GM18867 (cell line): ENCODE data around the gene TMEM247.

Source experiments
- ATAC-seq: cut with Tn5 transposase; IDR thresholded peaks from one replicate; pipeline ENCODE4 v1.9.1; 2021; ENCODE audit warnings: mild to moderate bottlenecking, moderate library complexity; ENCODE audit not compliant: unreplicated experiment

Gene TMEM247

GRCh38 chr2:46488389-46488788 lies 9.0 kb downstream of the TMEM247 start:
- no peak for ATAC-seq

- ATAC-seq, result no peak
These were observed 10.2 kb downstream of the TMEM247 start for GRCh38 chr2:46489423-46490174.

GRCh38 chr2:46490521-46491141 lies 11.3 kb downstream of the TMEM247 start:
- ATAC-seq, result no peak

GRCh38 chr2:46492301-46492700 lies 12.9 kb downstream of the TMEM247 start:
- no peak for ATAC-seq

- ATAC-seq, result peak; percentile 85
These were observed 14.0 kb downstream of the TMEM247 start for GRCh38 chr2:46493241-46493970.

- ATAC-seq, result no peak
These were observed 14.5 kb downstream of the TMEM247 start for GRCh38 chr2:46493971-46494250.

- ATAC-seq, result no peak
These were observed 15.2 kb downstream of the TMEM247 start for GRCh38 chr2:46494596-46494995.

GRCh38 chr2:46495231-46496030 lies 16.1 kb downstream of the TMEM247 start:
- no peak for ATAC-seq

GRCh38 chr2:46497766-46498165 lies 18.4 kb downstream of the TMEM247 start:
- no peak for ATAC-seq

- ATAC-seq, result no peak
These were observed 19.3 kb downstream of the TMEM247 start for GRCh38 chr2:46498681-46499080.

GRCh38 chr2:46499392-46499785 lies 20.0 kb downstream of the TMEM247 start:
- ATAC-seq, result no peak

- no peak for ATAC-seq
These were observed 21.4 kb downstream of the TMEM247 start for GRCh38 chr2:46500801-46501200.

GRCh38 chr2:46502291-46502885 lies 23.0 kb downstream of the TMEM247 start:
- ATAC-seq, result no peak

- ATAC-seq, result no peak
These were observed 24.3 kb downstream of the TMEM247 start for GRCh38 chr2:46503686-46504085.

GRCh38 chr2:46504221-46504620 lies 24.9 kb downstream of the TMEM247 start:
- no peak for ATAC-seq

GRCh38 chr2:46504685-46505471 lies 25.5 kb downstream of the TMEM247 start:
- no peak for ATAC-seq

- ATAC-seq, result no peak
These were observed 26.1 kb downstream of the TMEM247 start for GRCh38 chr2:46505472-46505783.

- ATAC-seq, result no peak
These were observed 26.9 kb downstream of the TMEM247 start for GRCh38 chr2:46506131-46506706.

- no peak for ATAC-seq
These were observed 28.9 kb downstream of the TMEM247 start for GRCh38 chr2:46508312-46508711.

- no peak for ATAC-seq
These were observed 29.4 kb downstream of the TMEM247 start for GRCh38 chr2:46508759-46509158.
